ENCODE measurements around the gene CTSA. TPM values are rescaled to one million over a fixed set of nuclear protein-coding genes. Genes with fewer than 3 reads are reported as not detected.
A peak's percentile ranks its signal among the peaks of the same experiment; 100 is the strongest.

Gene CTSA
- total RNA-seq, 1 experiment from 2014 or later = 39.5 TPM

DNA sequence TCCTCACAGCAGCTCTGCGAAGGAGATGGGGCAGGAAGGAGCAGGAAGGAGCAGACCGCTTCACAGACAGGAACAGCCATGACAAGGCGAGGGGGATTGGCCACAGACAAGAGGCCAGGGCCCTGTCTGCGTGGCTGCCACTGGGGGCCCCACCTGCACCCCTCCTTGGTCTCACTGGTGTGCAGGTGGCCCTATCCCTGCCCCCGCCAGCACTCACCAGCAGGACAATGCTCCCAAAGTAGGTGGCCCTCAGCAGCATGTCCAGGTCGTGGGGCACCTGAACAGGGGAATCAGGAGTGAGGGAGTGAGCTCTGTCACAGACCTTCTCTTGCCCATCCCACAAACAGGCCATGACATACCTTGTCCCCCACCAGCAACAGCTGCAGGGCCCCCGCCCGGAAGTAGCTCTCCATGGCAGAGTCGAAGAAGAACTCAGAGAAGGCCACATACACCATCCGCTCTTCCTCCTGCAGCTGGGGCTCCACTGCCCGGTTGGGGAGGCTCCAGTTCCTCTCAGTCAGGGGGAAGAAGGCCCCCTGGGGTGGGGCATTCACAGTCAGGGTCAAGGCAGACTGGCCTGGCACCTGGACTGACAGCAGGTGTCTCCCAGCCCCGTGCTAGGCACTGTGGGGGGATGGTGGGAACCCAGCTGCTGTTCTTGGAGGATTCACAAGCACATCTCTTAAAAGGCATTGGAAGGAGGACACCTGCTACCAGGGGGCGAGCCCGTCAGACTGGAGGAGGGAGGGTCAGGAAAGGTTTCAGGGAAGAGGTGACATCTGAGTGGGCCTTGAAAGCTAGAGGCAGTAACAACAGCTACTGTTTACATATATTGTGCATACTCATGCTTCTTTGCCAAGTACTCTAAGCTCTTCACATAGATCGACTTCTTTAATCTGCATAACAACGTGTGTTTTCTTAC is 13.7 kb downstream of the CTSA start:
- Histone ChIP-seq H3K4me3 (ENCODE audit: low read length) (no peak overlapping the region), H3K27me3 (ENCODE audit: low read length) (no peaks in the 10 kb centered on the region), H3K79me2 (ENCODE audit: low read length) (no peaks in the 10 kb centered on the region), H2AFZ (ENCODE audit: low read length) (no peak overlapping the region), H3K36me3 (ENCODE audit: insufficient read depth, low read length) (no peaks in the 10 kb centered on the region), H3K9me3 (ENCODE audit: low read length) (no peaks in the 10 kb centered on the region), H4K20me1 (ENCODE audit: insufficient read depth, low read depth, low read length) (no peaks in the 10 kb centered on the region), H3K4me2 (ENCODE audit: low read depth, low read length, poor library complexity, severe bottlenecking) (no peak overlapping the region), H3K4me1 (ENCODE audit: low read length) (peaks cover 58% of the 10 kb centered on the region), H3K27ac (ENCODE audit: low read length) (peak overlapping the region; percentile 95), H3K9ac (ENCODE audit: low read length) (peak overlapping the region; percentile 6; the same call in 1 of the 2 replicates), H3K9me2 (replicated peaks; ENCODE audit: insufficient read depth, low read length) (no peaks in the 10 kb centered on the region)
- DNase-seq = no peak

GRCh38 chr20:45905505-45906079 is 14.5 kb downstream of the CTSA start:
- Histone ChIP-seq H3K4me2 (ENCODE audit: low read depth, low read length, poor library complexity, severe bottlenecking) (no peak overlapping the region), H4K20me1 (ENCODE audit: insufficient read depth, low read depth, low read length) (no peaks in the 10 kb centered on the region), H3K79me2 (ENCODE audit: low read length) (no peaks in the 10 kb centered on the region), H3K9me3 (ENCODE audit: low read length) (no peaks in the 10 kb centered on the region), H3K27ac (ENCODE audit: low read length) (peak overlapping the region; percentile 95), H2AFZ (ENCODE audit: low read length) (no peak overlapping the region), H3K4me3 (ENCODE audit: low read length) (no peak overlapping the region), H3K27me3 (ENCODE audit: low read length) (no peaks in the 10 kb centered on the region), H3K36me3 (ENCODE audit: insufficient read depth, low read length) (no peaks in the 10 kb centered on the region), H3K9ac (ENCODE audit: low read length) (no peak overlapping the region), H3K9me2 (replicated peaks; ENCODE audit: insufficient read depth, low read length) (no peaks in the 10 kb centered on the region), H3K4me1 (ENCODE audit: low read length) (peaks cover 63% of the 10 kb centered on the region)
- no peak for DNase-seq

DNA sequence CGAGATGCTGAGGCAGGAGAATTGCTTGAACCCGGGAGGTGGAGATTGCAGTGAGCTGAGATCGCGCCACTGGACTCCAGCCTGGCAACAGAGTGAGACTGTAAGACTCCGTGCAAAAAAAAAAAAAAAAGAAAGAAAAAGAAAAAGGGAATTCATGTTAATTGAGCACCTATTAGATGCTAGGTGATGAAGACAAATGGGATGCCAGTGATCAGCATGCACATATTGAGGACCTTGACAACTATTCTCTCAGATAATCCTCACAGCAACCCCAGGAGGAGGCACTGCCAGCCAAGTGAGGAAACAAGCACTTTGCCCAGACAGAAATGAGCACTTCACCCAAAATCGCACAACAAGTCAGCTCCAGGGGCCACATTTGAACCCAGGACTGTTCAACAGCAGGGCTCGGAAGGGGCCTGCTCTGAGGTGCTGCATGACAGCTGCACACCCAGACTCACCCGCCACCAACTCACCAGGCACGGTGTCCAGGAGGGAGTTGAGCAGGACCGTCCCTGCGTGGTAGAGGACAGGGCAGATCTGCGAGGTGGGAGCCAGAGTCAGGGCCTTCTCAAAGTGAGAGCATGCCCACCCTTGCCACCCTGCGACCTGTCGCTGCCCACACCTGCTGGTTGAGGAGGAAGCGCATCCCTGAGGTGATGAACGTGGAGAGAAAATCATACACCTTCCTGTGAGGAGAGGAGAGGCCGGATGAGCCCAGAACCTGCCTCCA is 16.2 kb downstream of the CTSA start:
- H3K9ac ChIP-seq (ENCODE audit: low read length) = no peak overlapping the region
- H3K4me1 ChIP-seq (ENCODE audit: low read length) = peaks cover 61% of the 10 kb centered on the region
- H3K27ac ChIP-seq (ENCODE audit: low read length) = no peak overlapping the region
- no peak overlapping the region for H3K4me2 ChIP-seq (ENCODE audit: low read depth, low read length, poor library complexity, severe bottlenecking)
- H3K9me3 ChIP-seq (ENCODE audit: low read length) = no peaks in the 10 kb centered on the region
- no peak overlapping the region for H2AFZ ChIP-seq (ENCODE audit: low read length)
- H3K9me2 ChIP-seq (replicated peaks; ENCODE audit: insufficient read depth, low read length) = no peaks in the 10 kb centered on the region
- no peaks in the 10 kb centered on the region for H3K36me3 ChIP-seq (ENCODE audit: insufficient read depth, low read length)
- H4K20me1 ChIP-seq (ENCODE audit: insufficient read depth, low read depth, low read length) = no peaks in the 10 kb centered on the region
- no peaks in the 10 kb centered on the region for H3K79me2 ChIP-seq (ENCODE audit: low read length)
- H3K4me3 ChIP-seq (ENCODE audit: low read length) = no peak overlapping the region
- no peak for DNase-seq
- no peaks in the 10 kb centered on the region for H3K27me3 ChIP-seq (ENCODE audit: low read length)

GRCh38 chr20:45908084-45908483 is 16.9 kb downstream of the CTSA start:
- H3K9me3 ChIP-seq (ENCODE audit: low read length) = no peaks in the 10 kb centered on the region
- H3K27ac ChIP-seq (ENCODE audit: low read length) = no peak overlapping the region
- H3K27me3 ChIP-seq (ENCODE audit: low read length) = no peaks in the 10 kb centered on the region
- H3K79me2 ChIP-seq (ENCODE audit: low read length) = no peaks in the 10 kb centered on the region
- no peak for DNase-seq
- H3K4me1 ChIP-seq (ENCODE audit: low read length) = peaks cover 60% of the 10 kb centered on the region
- H3K9me2 ChIP-seq (replicated peaks; ENCODE audit: insufficient read depth, low read length) = no peaks in the 10 kb centered on the region
- H3K4me3 ChIP-seq (ENCODE audit: low read length) = no peak overlapping the region
- no peaks in the 10 kb centered on the region for H3K36me3 ChIP-seq (ENCODE audit: insufficient read depth, low read length)
- H3K4me2 ChIP-seq (ENCODE audit: low read depth, low read length, poor library complexity, severe bottlenecking) = no peak overlapping the region
- H3K9ac ChIP-seq (ENCODE audit: low read length) = no peak overlapping the region
- no peaks in the 10 kb centered on the region for H4K20me1 ChIP-seq (ENCODE audit: insufficient read depth, low read depth, low read length)
- no peak overlapping the region for H2AFZ ChIP-seq (ENCODE audit: low read length)

DNA sequence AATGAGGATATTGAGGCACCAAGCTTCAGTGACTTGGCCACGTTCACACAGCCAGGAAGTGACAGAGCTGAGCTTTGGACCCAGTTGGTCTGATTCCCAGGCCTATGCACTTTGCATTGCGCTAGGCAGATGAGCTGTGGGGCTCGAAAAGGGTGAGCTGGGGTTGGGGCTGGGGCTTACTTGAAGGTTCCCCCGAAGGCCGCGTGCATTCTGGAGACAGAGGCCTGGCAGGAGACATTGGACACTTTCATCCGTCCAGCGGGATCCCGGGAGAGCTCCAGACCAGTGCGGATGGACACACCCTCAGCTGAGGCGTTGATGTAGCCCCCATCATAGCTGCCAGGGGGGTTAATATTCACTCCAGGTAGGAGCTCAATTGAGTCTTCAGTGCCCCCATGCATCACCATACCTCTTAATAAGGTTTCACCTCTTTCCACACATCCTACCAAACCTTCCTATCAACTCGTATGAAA is 18.2 kb downstream of the CTSA start:
- no peaks in the 10 kb centered on the region for H3K9me3 ChIP-seq (ENCODE audit: low read length)
- no peak overlapping the region for H2AFZ ChIP-seq (ENCODE audit: low read length)
- peaks cover 50% of the 10 kb centered on the region for H3K4me1 ChIP-seq (ENCODE audit: low read length)
- H3K79me2 ChIP-seq (ENCODE audit: low read length) = no peaks in the 10 kb centered on the region
- H3K27ac ChIP-seq (ENCODE audit: low read length) = no peak overlapping the region
- H3K9ac ChIP-seq (ENCODE audit: low read length) = no peak overlapping the region
- H3K4me3 ChIP-seq (ENCODE audit: low read length) = peak overlapping the region; percentile 58; the same call in 1 of the 2 replicates
- H3K36me3 ChIP-seq (ENCODE audit: insufficient read depth, low read length) = no peaks in the 10 kb centered on the region
- no peak for DNase-seq
- no peaks in the 10 kb centered on the region for H3K9me2 ChIP-seq (replicated peaks; ENCODE audit: insufficient read depth, low read length)
- peak overlapping the region; percentile 59 for H3K4me2 ChIP-seq (ENCODE audit: low read depth, low read length, poor library complexity, severe bottlenecking)
- no peaks in the 10 kb centered on the region for H3K27me3 ChIP-seq (ENCODE audit: low read length)
- no peaks in the 10 kb centered on the region for H4K20me1 ChIP-seq (ENCODE audit: insufficient read depth, low read depth, low read length)

- Histone ChIP-seq H3K27ac (ENCODE audit: low read length) (no peak overlapping the region), H3K4me3 (ENCODE audit: low read length) (peak overlapping the region; percentile 58; the same call in 1 of the 2 replicates), H3K9ac (ENCODE audit: low read length) (peak overlapping the region; percentile 48), H3K4me2 (ENCODE audit: low read depth, low read length, poor library complexity, severe bottlenecking) (peak overlapping the region; percentile 59), H3K9me3 (ENCODE audit: low read length) (no peaks in the 10 kb centered on the region), H3K9me2 (replicated peaks; ENCODE audit: insufficient read depth, low read length) (no peaks in the 10 kb centered on the region), H3K36me3 (ENCODE audit: insufficient read depth, low read length) (no peaks in the 10 kb centered on the region), H4K20me1 (ENCODE audit: insufficient read depth, low read depth, low read length) (no peaks in the 10 kb centered on the region), H3K79me2 (ENCODE audit: low read length) (no peaks in the 10 kb centered on the region), H3K27me3 (ENCODE audit: low read length) (no peaks in the 10 kb centered on the region), H2AFZ (ENCODE audit: low read length) (peak overlapping the region; percentile 53; the same call in 1 of the 2 replicates), H3K4me1 (ENCODE audit: low read length) (peaks cover 46% of the 10 kb centered on the region)
- DNase-seq = no peak
Measured at GRCh38 chr20:45909817-45910669, 18.9 kb downstream of the CTSA start.

GRCh38 chr20:45910670-45911485 is 19.7 kb downstream of the CTSA start:
- peaks cover 38% of the 10 kb centered on the region for H3K4me1 ChIP-seq (ENCODE audit: low read length)
- no peaks in the 10 kb centered on the region for H4K20me1 ChIP-seq (ENCODE audit: insufficient read depth, low read depth, low read length)
- H3K27me3 ChIP-seq (ENCODE audit: low read length) = no peaks in the 10 kb centered on the region
- no peaks in the 10 kb centered on the region for H3K36me3 ChIP-seq (ENCODE audit: insufficient read depth, low read length)
- no peaks in the 10 kb centered on the region for H3K79me2 ChIP-seq (ENCODE audit: low read length)
- peak; percentile 100 for DNase-seq
- no peak overlapping the region for H3K27ac ChIP-seq (ENCODE audit: low read length)
- peak overlapping the region; percentile 59 for H3K4me2 ChIP-seq (ENCODE audit: low read depth, low read length, poor library complexity, severe bottlenecking)
- H3K4me3 ChIP-seq (ENCODE audit: low read length) = peak overlapping the region; percentile 58; the same call in 1 of the 2 replicates
- no peaks in the 10 kb centered on the region for H3K9me2 ChIP-seq (replicated peaks; ENCODE audit: insufficient read depth, low read length)
- H3K9ac ChIP-seq (ENCODE audit: low read length) = peak overlapping the region; percentile 48
- no peaks in the 10 kb centered on the region for H3K9me3 ChIP-seq (ENCODE audit: low read length)
- peak overlapping the region; percentile 53; the same call in 1 of the 2 replicates for H2AFZ ChIP-seq (ENCODE audit: low read length)

Data from Karpas-422 (cell line).